ENCODE data around the gene TECTA. TPM values are rescaled to one million over a fixed set of nuclear protein-coding genes. Genes with fewer than 3 reads are reported as not detected.

TECTA gene
- total and polyA plus RNA-seq, 2 of the 8 experiments (the other 6 are each of a cell fraction or from before 2014, with no cell fraction given) = 0.59 to 1.0 TPM

- no peak overlapping the region for H2BK15ac ChIP-seq (ENCODE audit: low read length)
- no peak overlapping the region for H3K14ac ChIP-seq (ENCODE audit: insufficient read length)
- no peak overlapping the region for H3K4me3 ChIP-seq (ENCODE audit: extremely low read depth in 1 of 4, insufficient read depth in 2 of 4, low read depth in 3 of 4, low read length in 4 of 4)
- H3K79me2 ChIP-seq (ENCODE audit: control insufficient read depth in 1 of 2, insufficient read depth in 2 of 2, low read length in 2 of 2) = no peaks in the 10 kb centered on the region
- CTCF ChIA-PET (ENCODE audit: partially characterized antibody) = interaction anchor here (0.6 to 5.1 kb wide), 13 partner anchors 14 to 263 kb away, joined by 3 to 42 read pairs (median 4); no protein-coding TSS in a partner anchor
- no peak overlapping the region for H3K27ac ChIP-seq (ENCODE audit: low read depth, low read length)
- no peak overlapping the region for H3K4me2 ChIP-seq (ENCODE audit: insufficient read depth in 1 of 2, low read depth in 2 of 2, low read length in 2 of 2)
- FAIRE-seq (no peak), DNase-seq (ENCODE audit: low read depth in 1 of 2, low spot score in 2 of 2) (no peak)
- no peaks in the 10 kb centered on the region for H3K9me3 ChIP-seq (ENCODE audit: insufficient read depth in 2 of 2, low read depth in 1 of 2, low read length in 1 of 2)
- POLR2A ChIA-PET (ENCODE audit: partially characterized antibody) = interaction anchor here (0.7 to 0.8 kb wide), 2 partner anchors 11 to 487 kb away, joined by 3 to 5 read pairs; no protein-coding TSS in a partner anchor
- no peak overlapping the region for H4K8ac ChIP-seq (ENCODE audit: extremely low read depth, insufficient read depth, low read length)
- H3K4me1 ChIP-seq (replicated peaks in 1 of 4; ENCODE audit: control insufficient read depth in 3 of 4, insufficient read depth in 4 of 4, low read length in 3 of 4) = peaks cover 0 to 2% (median 0%) of the 10 kb centered on the region in 4 experiments; a peak in 1 of 7 replicates
- H2BK5ac ChIP-seq (ENCODE audit: low read depth, low read length) = no peak overlapping the region
- H2AFZ ChIP-seq (ENCODE audit: low read length) = no peak overlapping the region
- no peak overlapping the region for H2BK12ac ChIP-seq (ENCODE audit: low read depth, low read length)
- H3K79me1 ChIP-seq (ENCODE audit: low read depth, low read length) = no peaks in the 10 kb centered on the region
- no peaks in the 10 kb centered on the region for H3K36me3 ChIP-seq (ENCODE audit: control insufficient read depth in 2 of 4, insufficient read depth in 4 of 4, low read length in 3 of 4)
- no peaks in the 10 kb centered on the region for H3K27me3 ChIP-seq (replicated peaks in 1 of 4; ENCODE audit: control insufficient read depth in 3 of 4, extremely low read depth in 1 of 4, insufficient read depth in 3 of 4, low read length in 3 of 4)
- H2BK20ac ChIP-seq (ENCODE audit: low read length) = no peak overlapping the region
- H2AK5ac ChIP-seq (ENCODE audit: low read depth, low read length) = no peak overlapping the region
- no peak overlapping the region for H4K5ac ChIP-seq (ENCODE audit: insufficient read length, low read depth, low read length)
- H3K23ac ChIP-seq (ENCODE audit: insufficient read length) = no peak overlapping the region
- 88% methylated on average over 5 of the region's 5 CpGs; no CpG with 5 or more reads in 1 of the 2 experiments for WGBS, 2 experiments (ENCODE audit: extremely low coverage in 1 of 2, insufficient coverage in 1 of 2, insufficient read length in 1 of 2, insufficient replicate concordance in 2 of 2, low coverage in 1 of 2, low lambda C conversion rate in 2 of 2, missing lambda C conversion rate in 1 of 2)
- TF ChIP-seq HDAC2 (IDR thresholded peaks at IDR 0.05; ENCODE audit: borderline replicate concordance in 1 of 2, low read depth in 2 of 2, low read length in 2 of 2) = no peak
- H3K23me2 ChIP-seq (ENCODE audit: low read depth, low read length) = no peaks in the 10 kb centered on the region
- no peak overlapping the region for H4K91ac ChIP-seq (replicated peaks; ENCODE audit: insufficient read length, low read length)
- H3K18ac ChIP-seq (ENCODE audit: extremely low read depth, low read length) = no peak overlapping the region
- H4K20me1 ChIP-seq (replicated peaks in 1 of 2; ENCODE audit: control insufficient read depth in 1 of 2, insufficient read depth in 2 of 2, low read length in 2 of 2) = no peaks in the 10 kb centered on the region
- H3K9ac ChIP-seq (replicated peaks in 1 of 4; ENCODE audit: extremely low read depth in 1 of 4, low read depth in 3 of 4, low read length in 3 of 4) = no peak overlapping the region
- H2BK120ac ChIP-seq (replicated peaks; ENCODE audit: low read depth, low read length) = no peak overlapping the region
- no peak overlapping the region for H3K4ac ChIP-seq (replicated peaks; ENCODE audit: insufficient read length, low read depth, low read length)
- H3K56ac ChIP-seq (replicated peaks; ENCODE audit: insufficient read length, low read depth, low read length) = no peak overlapping the region
These were observed 90.8 kb downstream of the TECTA start for GRCh38 chr11:121191818-121192217.

Data from H1 (cell line).